ENCODE data around the gene MUCL3.
"Not testable (repeated sequence)": the region's sequence is repeated elsewhere in the genome, so short reads cannot be mapped to it uniquely, and the experiment has no call there.

The MUCL3 gene

GRCh38 chr6:30979141-30979540 lies 38.4 kb downstream of the MUCL3 start:
- no peak overlapping the region for H3K4me3 ChIP-seq (ENCODE audit: low read depth, low read length)

- no peak overlapping the region for H3K4me3 ChIP-seq (ENCODE audit: low read depth, low read length)
These were observed 38.9 kb downstream of the MUCL3 start for GRCh38 chr6:30979690-30980089.

DNA sequence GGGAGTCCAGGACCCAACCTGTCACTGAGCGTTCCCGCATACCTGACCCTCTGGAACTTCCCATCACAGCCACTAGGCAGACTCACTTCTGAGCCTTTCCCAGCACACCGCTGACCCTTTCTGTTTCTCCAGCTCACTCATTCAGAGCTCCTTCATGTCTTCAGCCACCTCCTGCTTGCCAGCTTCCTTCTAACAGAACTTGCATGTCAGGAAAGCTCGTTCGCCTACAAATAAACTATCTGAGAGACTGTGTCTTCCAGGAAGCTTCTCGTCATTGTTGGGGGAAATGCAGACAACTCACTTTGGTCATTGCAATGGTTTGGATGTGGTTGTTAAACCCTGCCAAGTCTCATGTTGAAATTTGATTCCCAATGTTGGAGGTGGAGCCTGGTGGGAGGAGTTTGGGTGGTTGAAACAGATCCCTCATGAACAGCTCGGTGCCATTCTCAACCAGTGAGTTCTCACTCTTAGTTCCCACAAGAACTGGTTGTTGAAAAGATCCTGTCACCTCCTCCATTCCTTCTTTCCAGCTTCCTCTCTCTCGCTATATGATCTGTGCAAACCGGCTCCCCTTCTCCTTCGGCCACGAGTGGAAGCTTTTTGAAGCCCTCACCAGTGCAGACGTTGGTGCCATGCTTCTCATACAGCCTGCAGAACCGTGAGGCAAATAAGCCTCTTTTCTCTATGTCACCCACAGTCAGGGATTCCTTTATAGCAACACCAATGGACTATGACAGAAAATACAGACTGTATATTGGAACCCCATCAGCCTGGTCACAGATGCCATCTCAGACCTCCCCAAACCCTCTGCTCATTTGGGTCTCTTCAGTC lies 41.4 kb downstream of the MUCL3 start:
- H3K4me3 ChIP-seq (ENCODE audit: low read depth, low read length) = no peak overlapping the region

DNA sequence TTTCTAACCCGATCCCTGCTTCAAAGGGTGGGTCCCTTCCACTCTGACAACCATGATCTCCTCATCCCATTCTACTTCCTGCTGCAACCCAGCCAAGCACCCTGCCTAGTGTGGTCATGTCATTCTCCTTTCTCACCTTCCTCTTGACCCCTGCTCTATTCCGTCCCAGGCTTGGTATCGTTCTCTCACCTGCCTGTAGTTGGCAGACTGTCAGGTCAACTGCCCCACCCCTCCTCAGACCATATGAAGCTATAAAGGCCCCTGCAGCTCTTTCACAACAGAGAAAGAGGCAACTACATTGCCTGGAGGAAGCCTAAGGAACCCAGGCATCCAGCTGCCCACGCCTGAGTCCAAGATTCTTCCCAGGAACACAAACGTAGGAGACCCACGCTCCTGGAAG lies 42.7 kb downstream of the MUCL3 start, which contains the start of gene MUC21:
Gene MUC21 (plus strand): TSS at position 280 of the 400 bp plus-strand sequence. CDS start 241 bp downstream, outside the sequence.
- no peak within 1 kb of the TSS for H3K4me3 ChIP-seq (ENCODE audit: low read depth, low read length)

GRCh38 chr6:30985490-30985889 lies 44.7 kb downstream of the MUCL3 start:
- H3K4me3 ChIP-seq (ENCODE audit: low read depth, low read length) = no peak overlapping the region

DNA sequence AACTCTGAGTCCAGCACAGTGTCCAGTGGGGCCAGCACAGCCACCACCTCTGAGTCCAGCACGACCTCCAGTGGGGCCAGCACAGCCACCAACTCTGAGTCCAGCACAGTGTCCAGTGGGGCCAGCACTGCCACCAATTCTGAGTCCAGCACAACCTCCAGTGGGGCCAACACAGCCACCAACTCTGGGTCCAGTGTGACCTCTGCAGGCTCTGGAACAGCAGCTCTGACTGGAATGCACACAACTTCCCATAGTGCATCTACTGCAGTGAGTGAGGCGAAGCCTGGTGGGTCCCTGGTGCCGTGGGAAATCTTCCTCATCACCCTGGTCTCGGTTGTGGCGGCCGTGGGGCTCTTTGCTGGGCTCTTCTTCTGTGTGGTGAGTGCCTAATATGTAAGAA lies 46.5 kb downstream of the MUCL3 start:
- no peak overlapping the region for H3K4me3 ChIP-seq (ENCODE audit: low read depth, low read length)

DNA sequence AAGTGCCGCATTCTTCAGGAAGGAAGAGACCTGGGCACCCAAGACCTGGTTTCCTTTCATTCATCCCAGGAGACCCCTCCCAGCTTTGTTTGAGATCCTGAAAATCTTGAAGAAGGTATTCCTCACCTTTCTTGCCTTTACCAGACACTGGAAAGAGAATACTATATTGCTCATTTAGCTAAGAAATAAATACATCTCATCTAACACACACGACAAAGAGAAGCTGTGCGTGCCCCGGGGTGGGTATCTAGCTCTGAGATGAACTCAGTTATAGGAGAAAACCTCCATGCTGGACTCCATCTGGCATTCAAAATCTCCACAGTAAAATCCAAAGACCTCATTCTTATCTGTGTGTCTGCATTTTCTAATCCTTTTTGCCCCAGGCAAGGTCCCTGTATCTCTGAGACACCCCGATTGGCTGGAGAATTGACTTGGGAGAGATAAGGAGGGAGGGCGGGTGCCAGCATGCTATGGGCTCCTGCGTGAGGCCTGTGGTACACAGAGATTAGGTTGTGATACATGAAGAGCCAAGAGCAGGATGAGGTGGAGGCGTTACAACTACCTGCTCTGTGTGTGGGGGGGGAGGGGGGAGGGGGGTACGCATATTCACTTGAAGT lies 47.5 kb downstream of the MUCL3 start:
- H3K4me3 ChIP-seq (ENCODE audit: low read depth, low read length) = no peak overlapping the region

DNA sequence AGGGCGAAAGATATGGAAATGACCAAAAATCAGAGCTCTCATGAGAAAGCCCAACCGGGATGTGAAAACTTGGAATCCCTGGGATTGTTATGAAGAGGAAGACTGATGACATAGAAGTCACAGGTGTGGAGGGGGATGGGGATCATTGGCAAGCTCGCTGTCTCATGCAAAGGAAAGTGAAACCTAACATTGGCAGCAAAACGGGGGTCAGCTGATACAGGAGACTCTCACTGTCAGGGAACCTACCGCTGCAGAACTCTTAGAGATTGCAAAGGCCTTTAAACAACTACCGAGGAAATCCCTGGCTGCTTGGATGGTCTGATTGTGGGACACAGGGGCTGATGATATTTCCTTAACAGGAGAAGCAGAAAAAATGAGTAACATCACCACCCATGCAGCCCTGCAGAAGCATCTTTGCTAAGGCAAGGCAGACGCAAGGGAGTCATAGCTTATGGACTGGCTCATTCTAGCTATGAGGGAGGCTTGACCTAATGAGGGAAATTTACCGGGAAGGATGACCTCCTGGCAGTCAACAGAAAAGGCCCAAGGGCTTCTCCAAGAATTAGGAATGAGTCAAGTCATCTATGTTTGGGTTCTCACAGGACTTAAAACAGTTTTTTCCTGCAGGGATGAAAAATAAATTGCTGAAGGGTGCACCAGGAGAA lies 49.8 kb downstream of the MUCL3 start:
- no peak overlapping the region for H3K4me3 ChIP-seq (ENCODE audit: low read depth, low read length)

DNA sequence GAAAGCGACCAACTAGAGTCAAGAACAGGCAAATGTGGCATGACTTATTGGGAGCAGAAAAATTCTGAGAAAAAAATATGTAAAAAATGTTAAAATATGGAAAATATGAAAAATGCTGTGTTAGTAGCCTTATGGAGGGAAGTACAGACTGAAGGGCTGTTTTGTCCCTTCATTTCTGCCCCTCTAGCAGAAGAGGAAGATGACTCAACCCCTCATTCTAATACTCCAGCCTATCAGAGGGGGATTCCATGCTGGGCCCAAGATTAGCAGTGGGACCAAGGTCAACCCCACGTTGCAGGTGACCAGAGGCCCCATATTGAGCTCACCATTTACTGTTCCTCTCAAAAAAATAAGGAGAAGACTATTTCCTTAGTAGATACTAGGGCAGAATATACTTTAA lies 51.1 kb downstream of the MUCL3 start:
- no peak overlapping the region for H3K4me3 ChIP-seq (ENCODE audit: low read depth, low read length)

DNA sequence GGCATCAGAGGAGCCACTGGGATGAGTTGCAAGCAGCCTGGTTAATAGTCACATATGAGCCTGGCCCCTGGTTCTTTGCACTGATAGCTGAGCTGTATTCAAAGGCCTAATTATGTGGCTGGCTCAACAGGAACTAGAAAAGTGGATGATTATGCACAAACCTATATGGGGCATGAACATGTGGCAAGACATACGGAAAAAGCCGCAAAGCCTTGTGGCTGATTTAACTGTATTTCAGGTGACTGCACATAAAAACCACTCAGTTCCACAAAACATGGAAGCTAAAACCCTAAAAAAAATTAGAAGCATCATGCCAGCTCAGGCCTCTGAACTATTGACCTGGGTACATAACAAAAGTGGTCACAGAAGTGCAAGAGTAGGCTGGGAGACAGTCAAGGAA lies 56.5 kb downstream of the MUCL3 start:
- H3K4me3 ChIP-seq (ENCODE audit: low read depth, low read length) = no peak overlapping the region

- no peak overlapping the region for H3K4me3 ChIP-seq (ENCODE audit: low read depth, low read length)
These were observed 58.0 kb downstream of the MUCL3 start for GRCh38 chr6:30998785-30999184.

GRCh38 chr6:31000067-31000860 lies 59.5 kb downstream of the MUCL3 start:
- not testable (repeated sequence) for H3K4me3 ChIP-seq (ENCODE audit: low read depth, low read length)

DNA sequence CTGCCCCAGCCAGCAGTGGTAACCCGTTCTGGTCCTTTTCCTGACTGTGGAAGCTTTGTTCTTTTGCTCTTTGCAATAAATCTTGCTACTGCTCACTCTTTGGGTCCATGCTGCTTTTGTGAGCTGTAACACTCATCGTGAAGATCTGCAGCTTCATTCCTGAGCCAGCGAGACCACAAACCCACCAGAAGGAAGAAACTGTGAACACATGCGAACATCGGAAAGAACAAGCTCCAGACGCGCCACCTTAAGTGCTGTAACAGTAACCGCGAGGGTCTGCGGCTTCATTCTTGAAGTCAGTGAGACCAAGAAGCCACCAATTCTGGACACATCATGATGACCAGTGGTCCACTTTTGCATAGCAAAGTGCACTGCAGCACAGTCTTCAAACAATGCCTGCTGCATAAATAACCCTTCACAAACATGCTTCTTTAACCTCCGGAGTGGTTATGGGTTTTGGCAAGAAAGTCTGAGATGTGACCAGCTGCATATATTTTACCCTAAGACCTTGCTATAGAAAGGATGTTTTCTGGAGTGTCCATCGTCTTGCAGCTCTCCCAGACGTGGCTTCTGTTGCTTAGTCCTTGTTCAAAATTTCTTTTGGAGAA lies 60.6 kb downstream of the MUCL3 start:
- H3K4me3 ChIP-seq (ENCODE audit: low read depth, low read length) = no peak overlapping the region

DNA sequence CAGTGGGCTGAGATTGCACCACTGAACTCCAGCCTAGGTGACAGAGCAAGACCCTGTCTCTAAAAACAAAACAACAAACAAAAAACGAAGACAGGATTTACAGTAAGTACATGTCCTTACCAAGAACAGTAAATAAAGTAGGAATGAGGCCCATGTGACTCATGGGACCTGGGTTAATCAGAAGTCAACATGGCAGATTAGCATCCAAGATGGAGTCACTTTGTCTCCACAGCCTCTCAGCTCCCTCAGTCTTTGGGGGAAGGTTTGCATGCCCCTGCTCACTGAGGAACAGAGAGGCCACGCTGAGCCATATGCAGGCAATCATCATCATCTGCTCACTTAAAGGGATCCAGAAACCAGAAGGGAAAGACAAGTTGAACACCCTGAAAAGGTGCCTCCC lies 61.7 kb downstream of the MUCL3 start:
- H3K4me3 ChIP-seq (ENCODE audit: low read depth, low read length) = no peak overlapping the region
